GM12891 (cell line): ENCODE data around the gene MICOS13.

Experiments used
- POU2F2 ChIP-seq: IDR thresholded peaks from 2 replicates; pipeline ENCODE4 v1.6.1; 2011; ENCODE audit warnings: low read depth, mild to moderate bottlenecking, control low read depth, low read length, moderate library complexity
- TAF1 ChIP-seq: IDR thresholded peaks from 2 replicates; pipeline ENCODE4 v1.6.1; 2011; ENCODE audit warnings: low read depth, low read length, control low read depth

DNA sequence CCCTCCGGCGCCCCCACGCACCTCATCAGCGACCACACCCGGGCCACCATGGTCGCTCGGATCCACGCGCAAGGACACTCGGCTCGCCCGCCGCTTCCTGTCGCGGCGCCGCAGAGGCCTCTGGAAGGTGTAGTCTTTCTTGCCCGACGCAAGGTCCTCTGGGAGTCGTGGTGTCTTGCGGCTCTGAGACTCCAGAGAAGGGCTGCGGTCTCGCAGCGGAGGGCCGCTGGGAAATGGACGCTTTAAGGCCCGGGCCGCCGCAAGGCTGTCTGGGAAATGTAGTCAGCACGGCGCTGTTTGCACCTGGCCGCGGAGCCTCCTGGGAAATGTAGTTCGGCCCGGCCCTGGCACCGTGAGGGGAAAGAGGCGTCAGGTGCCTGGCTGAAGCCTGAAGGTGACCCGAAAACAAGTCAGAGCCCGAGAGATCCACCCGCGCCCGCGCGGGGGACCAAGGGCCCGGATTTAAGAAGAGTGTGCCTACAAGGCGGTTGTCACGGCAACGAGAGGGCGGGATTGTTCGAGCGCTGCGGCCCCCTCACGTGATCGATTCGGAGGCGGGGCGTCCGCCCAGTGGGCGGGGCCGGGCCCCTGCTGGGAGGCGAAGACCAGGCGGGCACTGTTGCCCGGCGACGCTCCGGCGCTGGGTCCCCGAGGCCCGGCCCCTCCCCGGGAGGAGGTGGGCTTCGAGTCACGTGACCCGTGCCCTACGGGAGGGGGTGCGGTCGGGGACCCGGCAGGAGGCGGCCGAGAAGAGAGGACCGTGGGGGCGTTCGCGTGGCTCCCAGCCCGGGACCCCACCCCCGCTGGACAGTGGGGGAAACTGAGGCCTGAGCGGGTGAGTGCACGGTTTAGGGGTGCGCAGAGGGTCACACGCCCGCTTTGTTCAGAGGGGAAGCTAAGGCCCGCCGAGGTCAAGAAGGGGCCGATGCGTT, at the start of gene MICOS13, which contains the start of gene HSD11B1L:
- TF ChIP-seq POU2F2, result peak; percentile 43; the same call in 1 of the 2 replicates
- TF ChIP-seq TAF1, result peak; percentile 33; the same call in 1 of the 2 replicates
